Placental epithelial cell (primary cell): ENCODE results near the gene KRT26. TPM values are rescaled to one million over a fixed set of nuclear protein-coding genes. Genes with fewer than 3 reads are reported as not detected.

ENCODE experiments used
- total RNA-seq: library from RNA; depleted of rRNA; stranded (reverse); fragments of >200 nt; gene quantifications from 2 replicates; pipeline ENCODE4 v1.2.3, GENCODE V29; 2012

Gene KRT26
- under 0.01 TPM in 1 of 2 replicates, not detected in the other for total RNA-seq

GRCh38 chr17:40772101-40772500, at the start of gene KRT26:
Gene KRT26, minus strand, starts transcription at chr17:40772201. Its CDS starts 88 bp downstream, at chr17:40772113.

GRCh38 chr17:40799859-40800258, 27.9 kb upstream of the KRT26 start, which contains the start of gene KRT28:
Gene KRT28, minus strand, starts transcription at chr17:40799959. Its CDS starts 66 bp downstream, at chr17:40799893.

GRCh38 chr17:40782450-40782849, 10.4 kb upstream of the KRT26 start, which contains the start of gene KRT27:
Gene KRT27, minus strand, starts transcription at chr17:40782550. Its CDS starts 57 bp downstream, at chr17:40782493.

GRCh38 chr17:40755231-40755630, 16.8 kb downstream of the KRT26 start, which contains the start of gene KRT25:
Gene KRT25, minus strand, starts transcription at chr17:40755331. Its CDS starts 60 bp downstream, at chr17:40755271.

Other genes starting within 250 kb of the KRT26 start
- gene CCR7, start 206.7 kb downstream of the KRT26 start, total RNA-seq = not detected in 2 replicates
- 94.0 and 121 TPM in 2 replicates for gene SMARCE1, start 124.4 kb downstream of the KRT26 start, total RNA-seq
- 1.6 TPM in 2 replicates for gene KRT222, start 107.0 kb downstream of the KRT26 start, total RNA-seq
- gene KRT24, start 68.4 kb downstream of the KRT26 start, total RNA-seq = 573 and 600 TPM in 2 replicates
- gene KRT25, start 16.9 kb downstream of the KRT26 start, total RNA-seq = not detected in 2 replicates
- 0.79 TPM in 1 of 2 replicates, not detected in the other for gene KRT27, start 10.3 kb upstream of the KRT26 start, total RNA-seq
- not detected in 2 replicates for gene KRT28, start 27.8 kb upstream of the KRT26 start, total RNA-seq
- 5.1 and 9.8 TPM in 2 replicates for gene KRT10, start 50.4 kb upstream of the KRT26 start, total RNA-seq
- gene KRT12, start 95.0 kb upstream of the KRT26 start, total RNA-seq = not detected in 2 replicates
- gene KRT20, start 113.0 kb upstream of the KRT26 start, total RNA-seq = not detected in 2 replicates
- gene KRT23, start 165.4 kb upstream of the KRT26 start, total RNA-seq = 0.79 and 1.4 TPM in 2 replicates
- gene KRT39, start 194.7 kb upstream of the KRT26 start, total RNA-seq = not detected in 2 replicates
- not detected in 2 replicates for gene KRT40, start 212.1 kb upstream of the KRT26 start, total RNA-seq
- not detected in 2 replicates for gene KRTAP3-3, start 222.0 kb upstream of the KRT26 start, total RNA-seq
- not detected in 2 replicates for gene KRTAP3-2, start 227.7 kb upstream of the KRT26 start, total RNA-seq
- gene KRTAP3-1, start 236.9 kb upstream of the KRT26 start, total RNA-seq = not detected in 2 replicates